ENCODE measurements around the gene ZNF423. TPM values are rescaled to one million over a fixed set of nuclear protein-coding genes. Genes with fewer than 3 reads are reported as not detected.
A peak's percentile ranks its signal among the peaks of the same experiment; 100 is the strongest.

The ZNF423 gene
- total RNA-seq, 1 donor from 2014 or later = 10.6 TPM

DNA sequence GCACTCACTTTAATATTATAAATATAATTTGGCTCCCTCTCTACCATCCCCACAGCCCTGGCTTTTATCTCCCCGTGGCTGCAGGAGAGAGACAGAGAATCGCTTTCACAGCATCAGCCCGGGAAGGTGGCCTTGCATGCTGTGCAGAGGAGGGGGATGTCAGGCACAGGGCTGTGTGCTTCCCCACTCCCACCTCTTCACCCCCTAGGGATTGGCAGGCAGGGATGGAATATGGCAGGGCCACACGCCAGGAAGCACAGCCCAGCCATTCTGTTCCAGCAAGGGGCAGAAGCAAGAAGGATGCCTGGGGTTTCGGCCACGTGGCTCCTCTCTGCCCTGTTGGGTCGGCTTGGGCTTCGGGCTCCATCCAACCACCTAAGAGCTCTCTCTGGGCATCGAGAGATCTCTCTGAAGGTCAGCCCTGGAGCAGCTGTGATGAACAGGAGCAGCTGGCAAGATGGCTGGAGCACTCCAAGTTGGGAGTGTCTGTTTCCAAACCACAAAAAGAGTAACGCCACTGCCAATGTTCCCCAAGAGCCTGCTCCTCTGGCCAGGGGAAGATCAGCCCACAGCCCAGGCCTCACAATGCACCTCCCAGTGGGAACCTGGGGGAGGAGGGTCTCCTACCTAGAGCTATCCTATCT, 259.1 kb downstream of the ZNF423 start:
- peak overlapping the region; percentile 64 for H3K9ac ChIP-seq (ENCODE audit: low read length)
- no peaks in the 10 kb centered on the region for H3K36me3 ChIP-seq (ENCODE audit: insufficient read depth, low read length)
- Mint-ChIP-seq H3K9me3 (ENCODE audit: unreplicated experiment) (peaks cover 2% of the 10 kb centered on the region), H3K27me3 (ENCODE audit: low read depth, unreplicated experiment) (peaks cover 6% of the 10 kb centered on the region), H3K4me3 (ENCODE audit: unreplicated experiment) (no peak overlapping the region), H3K27ac (ENCODE audit: unreplicated experiment) (no peak overlapping the region), H3K36me3 (ENCODE audit: low read depth, unreplicated experiment) (peaks cover 2% of the 10 kb centered on the region), H3K4me1 (ENCODE audit: low read depth, unreplicated experiment) (peaks cover 6% of the 10 kb centered on the region)
- FAIRE-seq = no peak
- peak overlapping the region; percentile 64 for H2AFZ ChIP-seq (ENCODE audit: low read depth, low read length)
- no peak for DNase-seq (ENCODE audit: low read depth)
- TF ChIP-seq, protein P1, sequence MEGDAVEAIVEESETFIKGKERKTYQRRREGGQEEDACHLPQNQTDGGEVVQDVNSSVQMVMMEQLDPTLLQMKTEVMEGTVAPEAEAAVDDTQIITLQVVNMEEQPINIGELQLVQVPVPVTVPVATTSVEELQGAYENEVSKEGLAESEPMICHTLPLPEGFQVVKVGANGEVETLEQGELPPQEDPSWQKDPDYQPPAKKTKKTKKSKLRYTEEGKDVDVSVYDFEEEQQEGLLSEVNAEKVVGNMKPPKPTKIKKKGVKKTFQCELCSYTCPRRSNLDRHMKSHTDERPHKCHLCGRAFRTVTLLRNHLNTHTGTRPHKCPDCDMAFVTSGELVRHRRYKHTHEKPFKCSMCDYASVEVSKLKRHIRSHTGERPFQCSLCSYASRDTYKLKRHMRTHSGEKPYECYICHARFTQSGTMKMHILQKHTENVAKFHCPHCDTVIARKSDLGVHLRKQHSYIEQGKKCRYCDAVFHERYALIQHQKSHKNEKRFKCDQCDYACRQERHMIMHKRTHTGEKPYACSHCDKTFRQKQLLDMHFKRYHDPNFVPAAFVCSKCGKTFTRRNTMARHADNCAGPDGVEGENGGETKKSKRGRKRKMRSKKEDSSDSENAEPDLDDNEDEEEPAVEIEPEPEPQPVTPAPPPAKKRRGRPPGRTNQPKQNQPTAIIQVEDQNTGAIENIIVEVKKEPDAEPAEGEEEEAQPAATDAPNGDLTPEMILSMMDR (IDR thresholded peaks at IDR 0.05; ENCODE audit: insufficient read depth, low read depth, low read length) = no peak
- no peak for TF ChIP-seq EZH2 (IDR thresholded peaks at IDR 0.05; ENCODE audit: insufficient read depth, low read length)
- no peak overlapping the region for H3K4me3 ChIP-seq (ENCODE audit: insufficient read depth, low read depth, low read length)
- H3K4me2 ChIP-seq (ENCODE audit: low read length) = peak overlapping the region; percentile 76
- peaks cover 2% of the 10 kb centered on the region for H3K79me2 ChIP-seq (ENCODE audit: insufficient read depth, low read length)
- peaks cover 8% of the 10 kb centered on the region for H3K4me1 ChIP-seq (ENCODE audit: insufficient read depth, low read length)
- no peaks in the 10 kb centered on the region for H3K27me3 ChIP-seq (ENCODE audit: insufficient read depth, low read length)
- H3K9me3 ChIP-seq (ENCODE audit: insufficient read depth, low read depth, low read length) = no peaks in the 10 kb centered on the region
- H4K20me1 ChIP-seq (ENCODE audit: insufficient read depth, low read length) = peaks cover 3% of the 10 kb centered on the region
- no peak overlapping the region for H3K27ac ChIP-seq (ENCODE audit: low read depth, low read length)

DNA sequence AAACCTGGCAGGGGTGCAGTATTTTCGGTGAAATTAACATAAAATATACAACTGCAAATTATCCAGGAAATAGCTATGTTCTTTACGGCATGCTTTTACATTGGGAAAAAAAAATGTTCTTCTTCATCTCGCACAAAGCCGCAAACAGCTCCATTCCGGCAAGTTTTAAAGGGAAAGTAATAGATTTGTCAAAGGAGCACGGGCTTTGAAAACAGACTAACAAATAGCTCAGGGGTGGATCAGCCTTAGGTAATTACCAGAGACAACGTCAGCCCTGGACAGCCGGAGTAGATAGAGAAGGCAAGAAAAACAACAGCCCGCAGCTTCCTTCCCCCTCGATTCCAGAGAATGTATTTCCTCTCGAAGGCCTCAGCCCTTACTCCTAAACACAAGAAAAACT, 259.8 kb downstream of the ZNF423 start:
- Histone ChIP-seq H3K9ac (ENCODE audit: low read length) (peak overlapping the region; percentile 64), H2AFZ (ENCODE audit: low read depth, low read length) (peak overlapping the region; percentile 64), H3K4me3 (ENCODE audit: insufficient read depth, low read depth, low read length) (peak overlapping the region; percentile 37), H3K27ac (ENCODE audit: low read depth, low read length) (no peak overlapping the region), H3K36me3 (ENCODE audit: insufficient read depth, low read length) (no peaks in the 10 kb centered on the region), H3K4me2 (ENCODE audit: low read length) (peak overlapping the region; percentile 76), H3K9me3 (ENCODE audit: insufficient read depth, low read depth, low read length) (no peaks in the 10 kb centered on the region), H3K27me3 (ENCODE audit: insufficient read depth, low read length) (no peaks in the 10 kb centered on the region), H3K79me2 (ENCODE audit: insufficient read depth, low read length) (peaks cover 2% of the 10 kb centered on the region), H3K4me1 (ENCODE audit: insufficient read depth, low read length) (peaks cover 8% of the 10 kb centered on the region), H4K20me1 (ENCODE audit: insufficient read depth, low read length) (peaks cover 3% of the 10 kb centered on the region)
- TF ChIP-seq, protein P1 (IDR thresholded peaks at IDR 0.05; ENCODE audit: insufficient read depth, low read depth, low read length) = no peak
- no peak for TF ChIP-seq EZH2 (IDR thresholded peaks at IDR 0.05; ENCODE audit: insufficient read depth, low read length)
- H3K27ac Mint-ChIP-seq (ENCODE audit: unreplicated experiment) = no peak overlapping the region
- no peak overlapping the region for H3K4me3 Mint-ChIP-seq (ENCODE audit: unreplicated experiment)
- peaks cover 2% of the 10 kb centered on the region for H3K9me3 Mint-ChIP-seq (ENCODE audit: unreplicated experiment)
- no peak for FAIRE-seq
- peaks cover 6% of the 10 kb centered on the region for H3K4me1 Mint-ChIP-seq (ENCODE audit: low read depth, unreplicated experiment)
- peak; percentile 10 for DNase-seq (ENCODE audit: low read depth)
- peaks cover 2% of the 10 kb centered on the region for H3K36me3 Mint-ChIP-seq (ENCODE audit: low read depth, unreplicated experiment)
- peaks cover 3% of the 10 kb centered on the region for H3K27me3 Mint-ChIP-seq (ENCODE audit: low read depth, unreplicated experiment)

Data from astrocyte (in vitro differentiated cells and primary cell).